Caco-2 (cell line): Measurements from ENCODE around the gene ADGRG1. TPM values are rescaled to one million over a fixed set of nuclear protein-coding genes. Genes with fewer than 3 reads are reported as not detected.

Source experiments
- BruUV-seq: library from RNA; stranded (reverse); fragments of 400-500 nt; replicated peaks from 2 replicates; lab custom pipeline; 2021; lab: Mats Ljungman, UMichigan
- CTCF ChIA-PET: fragments of 300-600 bp; sonication (Branson Sonifier 250); formaldehyde crosslinking; loops from one replicate; lab custom pipeline; 2022; ENCODE audit warnings: antibody characterized with exemption; lab: Charles Lee
- POLR2A ChIA-PET: fragments of 300-600 bp; sonication (Branson Sonifier 250); formaldehyde crosslinking; loops from one replicate; lab custom pipeline; 2022; ENCODE audit warnings: antibody characterized with exemption; lab: Charles Lee
- DNase-seq, 2 experiments: peaks; one replicate each; pipeline versions ENCODE4 v3.0.0 to v3.0.0-alpha.2; 2020 to 2022
- H3K27me3 ChIP-seq: replicated peaks from 2 replicates; pipeline ENCODE4 v1.6.0; 2011; ENCODE audit warnings: low read length; ENCODE audit not compliant: control insufficient read depth, insufficient read depth
- H3K36me3 ChIP-seq: 2 replicates; pipeline ENCODE4 v1.5.1; 2011; ENCODE audit warnings: low read length; ENCODE audit not compliant: control insufficient read depth, insufficient read depth
- H3K4me1 ChIP-seq: fragments of 250-450 bp; sonication (Bioruptor Pico); 2 replicates; pipeline ENCODE4 v1.5.1; 2020; ENCODE audit warnings: mild to moderate bottlenecking
- H3K4me3 ChIP-seq: 2 replicates; pipeline ENCODE4 v1.5.1; 2011; ENCODE audit warnings: low read depth, mild to moderate bottlenecking, control low read depth, low read length
- H3K9me3 ChIP-seq: fragments of 250-450 bp; sonication (Bioruptor Pico); 2 replicates; pipeline ENCODE4 v1.5.1; 2020; ENCODE audit warnings: mild to moderate bottlenecking, moderate library complexity
- H3K27ac Mint-ChIP-seq: one replicate; pipeline ENCODE4 v1.8.0; 2022; ENCODE audit warnings: mixed read lengths; ENCODE audit not compliant: unreplicated experiment
- H3K27me3 Mint-ChIP-seq: one replicate; pipeline ENCODE4 v1.8.0; 2022; ENCODE audit warnings: mixed read lengths; ENCODE audit not compliant: insufficient read depth, unreplicated experiment
- H3K36me3 Mint-ChIP-seq: one replicate; pipeline ENCODE4 v1.8.0; 2022; ENCODE audit warnings: mild to moderate bottlenecking, mixed read lengths; ENCODE audit not compliant: insufficient read depth, unreplicated experiment
- H3K4me1 Mint-ChIP-seq: one replicate; pipeline ENCODE4 v1.8.0; 2022; ENCODE audit warnings: low read depth, mixed read lengths; ENCODE audit not compliant: unreplicated experiment
- H3K4me3 Mint-ChIP-seq: one replicate; pipeline ENCODE4 v1.8.0; 2022; ENCODE audit warnings: mild to moderate bottlenecking, moderate library complexity, mixed read lengths; ENCODE audit not compliant: unreplicated experiment
- H3K9me3 Mint-ChIP-seq: one replicate; pipeline ENCODE4 v1.8.0; 2022; ENCODE audit warnings: mixed read lengths; ENCODE audit not compliant: unreplicated experiment
- intact Hi-C: fragments of 100-400 bp; cut with micrococcal nuclease; formaldehyde crosslinking; loops from one replicate; pipeline ENCODE4 v1.10.0; 2022; ENCODE audit not compliant: unreplicated experiment
- total RNA-seq: library from RNA; stranded (reverse); gene quantifications from 2 replicates; pipeline ENCODE4 v1.2.3, GENCODE V29; 2022
- TF ChIP-seq, protein P1 (sequence below), 2 experiments: fragments of 200-600 bp in 1 of 2; IDR thresholded peaks; 1 replicate in 1 of 2; 2 replicates in 1 of 2; pipeline versions ENCODE4 v1.5.1 to v1.8.0; 2011 to 2022; ENCODE audit warnings: antibody characterized with exemption in 1 of 2, control low read depth in 1 of 2, inconsistent platforms in 1 of 2, low read depth in 1 of 2, low read length in 1 of 2, mild to moderate bottlenecking in 1 of 2, moderate library complexity in 1 of 2; ENCODE audit not compliant: insufficient read depth in 1 of 2, severe bottlenecking in 1 of 2, unreplicated experiment in 1 of 2

Gene ADGRG1
- total RNA-seq, 1 experiment from 2014 or later: 195 TPM

DNA sequence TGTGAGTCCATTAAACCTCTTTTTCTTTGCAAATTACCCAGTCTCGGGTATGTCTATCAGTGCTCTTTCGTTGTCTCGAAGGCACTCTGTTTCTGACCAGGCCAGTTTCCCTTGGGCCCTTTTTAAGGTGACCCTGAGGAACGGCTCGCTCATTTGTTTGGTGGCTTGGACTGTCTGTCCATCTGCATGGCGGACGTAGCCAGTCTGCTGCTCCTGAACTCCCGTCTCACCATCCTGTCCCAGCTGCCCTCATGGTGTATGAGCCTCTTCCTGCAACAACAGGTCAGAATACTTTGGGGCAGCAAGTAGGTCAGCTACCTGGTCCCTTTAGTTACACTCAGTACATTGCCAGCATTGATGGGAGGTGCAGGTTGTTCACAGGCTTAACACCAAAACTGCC, 85.2 kb downstream of the ADGRG1 start:
- Mint-ChIP-seq H3K36me3 (no peaks in the 10 kb centered on the region), H3K27ac (no peak overlapping the region), H3K27me3 (no peaks in the 10 kb centered on the region), H3K4me1 (peaks cover 7% of the 10 kb centered on the region), H3K9me3 (no peaks in the 10 kb centered on the region), H3K4me3 (no peak overlapping the region)
- TF ChIP-seq, protein P1, sequence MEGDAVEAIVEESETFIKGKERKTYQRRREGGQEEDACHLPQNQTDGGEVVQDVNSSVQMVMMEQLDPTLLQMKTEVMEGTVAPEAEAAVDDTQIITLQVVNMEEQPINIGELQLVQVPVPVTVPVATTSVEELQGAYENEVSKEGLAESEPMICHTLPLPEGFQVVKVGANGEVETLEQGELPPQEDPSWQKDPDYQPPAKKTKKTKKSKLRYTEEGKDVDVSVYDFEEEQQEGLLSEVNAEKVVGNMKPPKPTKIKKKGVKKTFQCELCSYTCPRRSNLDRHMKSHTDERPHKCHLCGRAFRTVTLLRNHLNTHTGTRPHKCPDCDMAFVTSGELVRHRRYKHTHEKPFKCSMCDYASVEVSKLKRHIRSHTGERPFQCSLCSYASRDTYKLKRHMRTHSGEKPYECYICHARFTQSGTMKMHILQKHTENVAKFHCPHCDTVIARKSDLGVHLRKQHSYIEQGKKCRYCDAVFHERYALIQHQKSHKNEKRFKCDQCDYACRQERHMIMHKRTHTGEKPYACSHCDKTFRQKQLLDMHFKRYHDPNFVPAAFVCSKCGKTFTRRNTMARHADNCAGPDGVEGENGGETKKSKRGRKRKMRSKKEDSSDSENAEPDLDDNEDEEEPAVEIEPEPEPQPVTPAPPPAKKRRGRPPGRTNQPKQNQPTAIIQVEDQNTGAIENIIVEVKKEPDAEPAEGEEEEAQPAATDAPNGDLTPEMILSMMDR (IDR thresholded peaks at IDR 0.05; ENCODE audit: insufficient read depth in 1 of 2, low read depth in 1 of 2, low read length in 1 of 2, severe bottlenecking in 1 of 2, unreplicated experiment in 1 of 2): no peak
- no TSS peak for BruUV-seq
- CTCF ChIA-PET: no interaction called here
- 0 out of 2 replicates have a peak, but pooled peaks cover 11% of the 10 kb centered on the region for H3K4me1 ChIP-seq
- H3K4me3 ChIP-seq: no peak overlapping the region
- no peaks in the 10 kb centered on the region for H3K9me3 ChIP-seq
- DNase-seq: no peak
- no peaks in the 10 kb centered on the region for H3K27me3 ChIP-seq
- POLR2A ChIA-PET: no interaction called here
- no peaks in the 10 kb centered on the region for H3K36me3 ChIP-seq
- intact Hi-C loops: no loop called here

DNA sequence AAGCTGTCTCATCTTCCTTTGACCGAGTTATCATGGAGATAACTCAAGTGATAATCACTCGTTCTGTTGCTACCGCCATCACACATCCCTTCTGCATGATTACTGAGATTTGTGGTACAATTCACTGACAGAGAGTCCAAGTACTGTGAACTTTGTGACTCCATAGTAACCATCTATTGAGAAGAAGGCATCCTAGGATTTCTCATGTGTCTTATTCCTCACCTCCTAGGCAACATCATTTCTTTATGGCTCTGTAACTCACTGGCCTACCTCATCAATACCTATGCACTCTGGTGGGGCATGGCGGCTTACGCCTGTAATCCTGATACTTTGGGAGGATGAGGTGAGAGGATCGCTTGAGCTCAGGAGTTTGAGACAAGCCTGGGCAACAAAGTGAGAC, 85.6 kb downstream of the ADGRG1 start:
- H3K4me1 ChIP-seq: 0 out of 2 replicates have a peak, but pooled peaks cover 11% of the 10 kb centered on the region

More for the DNA sequence above, 85.6 kb downstream of the ADGRG1 start:
- Mint-ChIP-seq H3K4me1 (peaks cover 7% of the 10 kb centered on the region), H3K27ac (no peak overlapping the region), H3K9me3 (no peaks in the 10 kb centered on the region), H3K36me3 (no peaks in the 10 kb centered on the region), H3K4me3 (no peak overlapping the region), H3K27me3 (no peaks in the 10 kb centered on the region)
- Histone ChIP-seq H3K36me3 (no peaks in the 10 kb centered on the region), H3K9me3 (no peaks in the 10 kb centered on the region), H3K4me3 (no peak overlapping the region), H3K27me3 (no peaks in the 10 kb centered on the region)
- POLR2A ChIA-PET: no interaction called here
- CTCF ChIA-PET: no interaction called here
- no peak for DNase-seq
- TF ChIP-seq, protein P1 (IDR thresholded peaks at IDR 0.05; ENCODE audit: insufficient read depth in 1 of 2, low read depth in 1 of 2, low read length in 1 of 2, severe bottlenecking in 1 of 2, unreplicated experiment in 1 of 2): no peak
- intact Hi-C loops: no loop called here
- no TSS peak for BruUV-seq

Other genes starting within 250 kb of the ADGRG1 start
- not detected in 2 replicates for gene CCL17, start 223.9 kb upstream of the ADGRG1 start, total RNA-seq
- 98.3 and 103 TPM in 2 replicates for gene CIAPIN1, start 181.2 kb upstream of the ADGRG1 start, total RNA-seq
- gene COQ9, start 181.2 kb upstream of the ADGRG1 start, total RNA-seq: 50.9 and 54.2 TPM in 2 replicates
- 100 and 102 TPM in 2 replicates for gene POLR2C, start 166.0 kb upstream of the ADGRG1 start, total RNA-seq
- 111 and 122 TPM in 2 replicates for gene DOK4, start 142.1 kb upstream of the ADGRG1 start, total RNA-seq
- 9.1 and 11.8 TPM in 2 replicates for gene CCDC102A, start 92.1 kb upstream of the ADGRG1 start, total RNA-seq
- gene ADGRG5, start 86.0 kb upstream of the ADGRG1 start, total RNA-seq: 4.6 and 5.2 TPM in 2 replicates
- gene ADGRG3, start 39.7 kb downstream of the ADGRG1 start, total RNA-seq: 0.25 TPM in 1 of 2 replicates, not detected in the other
- 1.1 and 1.2 TPM in 2 replicates for gene DRC7, start 66.2 kb downstream of the ADGRG1 start, total RNA-seq
- gene KATNB1, start 107.1 kb downstream of the ADGRG1 start, total RNA-seq: 31.8 and 32.4 TPM in 2 replicates
- 103 and 108 TPM in 2 replicates for gene KIFC3, start 173.9 kb downstream of the ADGRG1 start, total RNA-seq